Mesothelial cell of epicardium (in vitro differentiated cells): ENCODE measurements around the gene PIK3R6. TPM values are rescaled to one million over a fixed set of nuclear protein-coding genes. Genes with fewer than 3 reads are reported as not detected.

Experiments
- DNase-seq, 2 experiments: peaks; one replicate each; pipeline ENCODE4 v3.0.0; 2021; ENCODE audit warnings: low spot score in 2 of 2; ENCODE audit not compliant: unreplicated experiment in 2 of 2
- H3K27ac Mint-ChIP-seq: 2 replicates; pipeline ENCODE4 v1.8.0; 2021; ENCODE audit warnings: mixed read lengths
- H3K27me3 Mint-ChIP-seq: 2 replicates; pipeline ENCODE4 v1.8.0; 2021; ENCODE audit warnings: low read depth, mixed read lengths
- H3K36me3 Mint-ChIP-seq: 2 replicates; pipeline ENCODE4 v1.8.0; 2021; ENCODE audit warnings: mixed read lengths
- H3K4me1 Mint-ChIP-seq: 2 replicates; pipeline ENCODE4 v1.8.0; 2021; ENCODE audit warnings: mixed read lengths
- H3K4me3 Mint-ChIP-seq: 2 replicates; pipeline ENCODE4 v1.8.0; 2021; ENCODE audit warnings: mild to moderate bottlenecking, moderate library complexity, mixed read lengths
- H3K9me3 Mint-ChIP-seq: 2 replicates; pipeline ENCODE4 v1.8.0; 2021; ENCODE audit warnings: mixed read lengths
- CTCF ChIP-seq: fragments of 200-600 bp; sonication (generic); IDR thresholded peaks from one replicate; pipeline ENCODE4 v1.5.0; 2021; ENCODE audit warnings: antibody characterized with exemption; ENCODE audit not compliant: unreplicated experiment
- total RNA-seq: library from RNA; stranded (reverse); gene quantifications from 3 replicates; pipeline ENCODE4 v1.2.1, GENCODE V29; 2021

Gene PIK3R6
- total RNA-seq, 1 donor from 2014 or later = not detected

- peak overlapping the region; percentile 37 for H3K27ac Mint-ChIP-seq
- TF ChIP-seq CTCF = no peak
- H3K4me3 Mint-ChIP-seq = no peak overlapping the region
- no peaks in the 10 kb centered on the region for H3K27me3 Mint-ChIP-seq
- H3K4me1 Mint-ChIP-seq = peaks cover 12% of the 10 kb centered on the region
- peaks cover 2% of the 10 kb centered on the region for H3K36me3 Mint-ChIP-seq
- peaks cover 40% of the 10 kb centered on the region for H3K9me3 Mint-ChIP-seq
- no peak for DNase-seq
Observed at GRCh38 chr17:8776248-8776647, 91.2 kb downstream of the PIK3R6 start.

GRCh38 chr17:8766731-8767130 lies 100.7 kb downstream of the PIK3R6 start:
- peaks cover 5% of the 10 kb centered on the region for H3K9me3 Mint-ChIP-seq

GRCh38 chr17:8762012-8762411 lies 105.5 kb downstream of the PIK3R6 start:
- TF ChIP-seq CTCF = no peak
- no peak overlapping the region for H3K4me3 Mint-ChIP-seq
- DNase-seq = no peak

More at GRCh38 chr17:8766731-8767130, 100.7 kb downstream of the PIK3R6 start:
- no peak for TF ChIP-seq CTCF
- Mint-ChIP-seq H3K36me3 (no peaks in the 10 kb centered on the region), H3K27me3 (peaks cover 2% of the 10 kb centered on the region), H3K4me1 (peaks cover 3% of the 10 kb centered on the region), H3K4me3 (no peak overlapping the region), H3K27ac (no peak overlapping the region)
- no peak for DNase-seq

GRCh38 chr17:8758137-8758596 lies 109.3 kb downstream of the PIK3R6 start, which contains the start of gene SPDYE4:
Gene SPDYE4, minus strand, starts transcription at chr17:8758546. Its CDS starts 164 bp downstream, at chr17:8758382.
- Mint-ChIP-seq H3K4me3 (no peak within 1 kb of the TSS), H3K27ac (no peak within 1 kb of the TSS), H3K9me3 (peaks cover 5% of the 10 kb centered on the region), H3K4me1 (no peaks in the 10 kb centered on the region), H3K36me3 (no peaks in the 10 kb centered on the region), H3K27me3 (peaks cover 23% of the 10 kb centered on the region)
- no peak for TF ChIP-seq CTCF
- DNase-seq = no peak

More at GRCh38 chr17:8762012-8762411, 105.5 kb downstream of the PIK3R6 start:
- no peaks in the 10 kb centered on the region for H3K4me1 Mint-ChIP-seq
- no peaks in the 10 kb centered on the region for H3K36me3 Mint-ChIP-seq
- no peak overlapping the region for H3K27ac Mint-ChIP-seq
- H3K27me3 Mint-ChIP-seq = peaks cover 11% of the 10 kb centered on the region
- H3K9me3 Mint-ChIP-seq = peaks cover 5% of the 10 kb centered on the region

- Mint-ChIP-seq H3K4me1 (no peaks in the 10 kb centered on the region), H3K27me3 (peaks cover 21% of the 10 kb centered on the region), H3K4me3 (no peak overlapping the region), H3K36me3 (no peaks in the 10 kb centered on the region), H3K9me3 (no peaks in the 10 kb centered on the region), H3K27ac (no peak overlapping the region)
- no peak for DNase-seq
- no peak for TF ChIP-seq CTCF
Observed at GRCh38 chr17:8757189-8757588, 110.3 kb downstream of the PIK3R6 start.
